Spleen (tissue), 11 donors: ENCODE data around the gene SDR9C7. TPM values are rescaled to one million over a fixed set of nuclear protein-coding genes. Genes with fewer than 3 reads are reported as not detected.
A peak's percentile ranks its signal among the peaks of the same experiment; 100 is the strongest.

Experiments
- DNase-seq: peaks from one replicate; pipeline ENCODE4 v3.0.0-alpha.2; 2020
- H3K27ac ChIP-seq, 8 donors: fragments of 200-600 bp; sonication (generic) in 7 of 8; 1 replicate in 4 of 8; 2 replicates in 4 of 8; pipeline versions ENCODE4 v1.5.0 to v1.8.0; 2016 to 2021; ENCODE audit warnings: inconsistent platforms in 4 of 8, mild to moderate bottlenecking in 4 of 8, moderate library complexity in 1 of 8
- H3K27me3 ChIP-seq, 7 donors: fragments of 200-600 bp; sonication (generic) in 6 of 7; replicated peaks in 1 of 7; 1 replicate in 4 of 7; 2 replicates in 3 of 7; pipeline versions ENCODE4 v1.5.0 to v1.8.0; 2016 to 2021; ENCODE audit warnings: inconsistent platforms in 3 of 7, mild to moderate bottlenecking in 1 of 7
- H3K36me3 ChIP-seq, 6 donors: fragments of 200-600 bp; sonication (generic) in 5 of 6; 1 replicate in 4 of 6; 2 replicates in 2 of 6; pipeline versions ENCODE4 v1.5.0 to v1.8.0; 2016 to 2021; ENCODE audit warnings: inconsistent platforms in 2 of 6
- H3K4me1 ChIP-seq, 6 donors: fragments of 200-600 bp; sonication (generic) in 5 of 6; 1 replicate in 3 of 6; 2 replicates in 3 of 6; pipeline versions ENCODE4 v1.5.0 to v1.8.0; 2016 to 2021; ENCODE audit warnings: inconsistent platforms in 3 of 6
- H3K4me3 ChIP-seq, 8 donors: fragments of 200-600 bp; sonication (generic) in 7 of 8; 1 replicate in 4 of 8; 2 replicates in 4 of 8; pipeline versions ENCODE4 v1.5.0 to v1.8.0; 2016 to 2021; ENCODE audit warnings: inconsistent platforms in 4 of 8, mild to moderate bottlenecking in 4 of 8, moderate library complexity in 2 of 8
- H3K9me3 ChIP-seq, 8 donors: fragments of 200-600 bp; sonication (generic) in 7 of 8; 1 replicate in 4 of 8; 2 replicates in 4 of 8; pipeline versions ENCODE4 v1.5.0 to v1.8.0; 2016 to 2021; ENCODE audit warnings: inconsistent platforms in 4 of 8
- CTCF ChIP-seq, 11 experiments: fragments of 200-600 bp in 7 of 11; fragments of 450-650 bp in 4 of 11; sonication (generic) in 4 of 11; IDR thresholded peaks in 8 of 11; conservative IDR thresholded peaks in 3 of 11; 1 replicate in 7 of 11; 2 replicates in 4 of 11; pipeline versions ENCODE4 v1.4.0 to v1.8.0; 2016 to 2021; ENCODE audit warnings: antibody characterized with exemption in 11 of 11, inconsistent platforms in 4 of 11, mild to moderate bottlenecking in 1 of 11
- POLR2A ChIP-seq, 3 donors: fragments of 450-650 bp; IDR thresholded peaks; one replicate each; pipeline ENCODE4 v1.5.1; 2017; ENCODE audit warnings: antibody characterized with exemption in 3 of 3, mild to moderate bottlenecking in 1 of 3
- POLR2AphosphoS5 ChIP-seq, 3 donors: sonication (generic); formaldehyde crosslinking; IDR thresholded peaks; one replicate each; pipeline ENCODE4 v1.5.1; 2017; ENCODE audit warnings: antibody characterized with exemption in 3 of 3
- WGBS, 5 donors: extraction: QIAGEN DNeasy Blood & Tissue Kit in 3 of 5; methylation state at CpG; one replicate each; pipeline versions ENCODE4 v1.1.5 to v1.1.7; 2013 to 2018; 5-methylcytosine and 5-hydroxymethylcytosine counted together
- intact Hi-C: fragments of 100-400 bp; cut with DNase I; formaldehyde crosslinking; loops from one replicate; pipeline ENCODE4 v1.15.0; 2023; ENCODE audit warnings: low total_unique reads
- polyA plus RNA-seq, 3 donors: library from polyadenylated mRNA; stranded (reverse); fragments of 200-250 nt; gene quantifications; one replicate each; pipeline ENCODE4 v1.2.1, GENCODE V29; 2013
- total RNA-seq, 7 donors: library from RNA; depleted of rRNA in 3 of 7; stranded (reverse); fragments of >200 nt in 3 of 7; fragmentation: NEBNext Ultra II Directional in 4 of 7; extraction: Animal tissue kit (Norgen Biotek cat#: 25700) in 4 of 7; gene quantifications; one replicate each; pipeline versions ENCODE4 v1.1.0 to v1.2.1, GENCODE V29; 2016 to 2021
- donor health status: healthy with polysubstance abuse.
- donor health status: DM: no; HTN: no; CAD: no; lungs with moderate emphysema.
- donor health status: DM: no; HTN: no; CAD: no.
- donor health status: Bipolar disorder and iron deficiency.
- donor health status: healthy.
- donor health status: DM: no; HTN: no; CAD: no.
- donor health status: DM: yes; HTN: yes; CAD: no.

Gene SDR9C7
- total and polyA plus RNA-seq, 10 donors: 0.03 to 0.51 (median 0.04) TPM; not detected in 7

GRCh38 chr12:56955631-56956256 is 21.5 kb upstream of the SDR9C7 start:
- no peak overlapping the region for H3K4me3 ChIP-seq
- DNase-seq: no peak
- TF ChIP-seq CTCF (IDR thresholded peaks at IDR 0.05 in 8 of 11, conservative IDR thresholded peaks at IDR 0.05 in 3 of 11) (no peak), POLR2AphosphoS5 (IDR thresholded peaks at IDR 0.05) (no peak), POLR2A (IDR thresholded peaks at IDR 0.05) (no peak)
- WGBS, 5 donors: 47 to 82% (median 53%) methylated on average over 2 of the region's 2 CpGs
- intact Hi-C loops: no loop called here
- H3K36me3 ChIP-seq: peaks cover 0 to 14% (median 0%) of the 10 kb centered on the region in 6 donors
- peaks cover 0 to 21% (median 10%) of the 10 kb centered on the region in 8 donors for H3K9me3 ChIP-seq
- peak overlapping the region in 1 of 8 donors; percentile 46 for H3K27ac ChIP-seq
- peaks cover 0 to 8% (median 2%) of the 10 kb centered on the region in 6 donors for H3K4me1 ChIP-seq
- H3K27me3 ChIP-seq: no peaks in the 10 kb centered on the region

- Histone ChIP-seq H3K27me3 (no peaks in the 10 kb centered on the region), H3K27ac (peak overlapping the region in 1 of 8 donors; percentile 22), H3K36me3 (peaks cover 0 to 14% (median 0%) of the 10 kb centered on the region in 6 donors), H3K4me3 (no peak overlapping the region), H3K4me1 (peaks cover 0 to 8% (median 2%) of the 10 kb centered on the region in 6 donors), H3K9me3 (peaks cover 0 to 20% (median 10%) of the 10 kb centered on the region in 8 donors)
- 81 to 91% (median 84%) methylated on average over 3 to 6 of the region's 6 CpGs for WGBS, 5 donors
- no peak for DNase-seq
- intact Hi-C loops: no loop called here
- no peak for TF ChIP-seq POLR2A (IDR thresholded peaks at IDR 0.05)
- no peak for TF ChIP-seq POLR2AphosphoS5 (IDR thresholded peaks at IDR 0.05)
- no peak for TF ChIP-seq CTCF (IDR thresholded peaks at IDR 0.05 in 8 of 11, conservative IDR thresholded peaks at IDR 0.05 in 3 of 11)
These were observed 20.7 kb upstream of the SDR9C7 start for GRCh38 chr12:56954958-56955355.

GRCh38 chr12:56954057-56954957 is 20.1 kb upstream of the SDR9C7 start:
- Histone ChIP-seq H3K27ac (no peak overlapping the region), H3K4me1 (peaks cover 0 to 8% (median 2%) of the 10 kb centered on the region in 6 donors), H3K27me3 (no peaks in the 10 kb centered on the region), H3K4me3 (no peak overlapping the region), H3K36me3 (peaks cover 0 to 14% (median 0%) of the 10 kb centered on the region in 6 donors), H3K9me3 (peaks cover 0 to 16% (median 10%) of the 10 kb centered on the region in 8 donors)
- 87 to 94% (median 93%) methylated on average over 6 of the region's 6 CpGs for WGBS, 5 donors
- intact Hi-C loops: no loop called here
- TF ChIP-seq CTCF (IDR thresholded peaks at IDR 0.05 in 8 of 11, conservative IDR thresholded peaks at IDR 0.05 in 3 of 11): no peak
- no peak for TF ChIP-seq POLR2A (IDR thresholded peaks at IDR 0.05)
- TF ChIP-seq POLR2AphosphoS5 (IDR thresholded peaks at IDR 0.05): no peak
- DNase-seq: no peak

- no peak for DNase-seq
- Histone ChIP-seq H3K4me3 (no peak overlapping the region), H3K9me3 (peaks cover 0 to 8% (median 5%) of the 10 kb centered on the region in 8 donors), H3K36me3 (peaks cover 0 to 10% (median 0%) of the 10 kb centered on the region in 6 donors), H3K4me1 (peaks cover 0 to 8% (median 2%) of the 10 kb centered on the region in 6 donors), H3K27ac (no peak overlapping the region), H3K27me3 (no peaks in the 10 kb centered on the region)
- WGBS, 5 donors: 26 to 56% (median 41%) methylated on average over 1 of the region's 1 CpG
- no peak for TF ChIP-seq POLR2A (IDR thresholded peaks at IDR 0.05)
- no peak for TF ChIP-seq CTCF (IDR thresholded peaks at IDR 0.05 in 8 of 11, conservative IDR thresholded peaks at IDR 0.05 in 3 of 11)
- TF ChIP-seq POLR2AphosphoS5 (IDR thresholded peaks at IDR 0.05): no peak
- intact Hi-C loops: no loop called here
These were observed 19.1 kb upstream of the SDR9C7 start for GRCh38 chr12:56953314-56953713.
